HG03442 (cell line): Measurements from ENCODE around the gene LDLRAP1.
A peak's percentile ranks its signal among the peaks of the same experiment; 100 is the strongest.
"Not testable (repeated sequence)": the region's sequence is repeated elsewhere in the genome, so short reads cannot be mapped to it uniquely, and the experiment has no call there.

ENCODE experiments used
- ATAC-seq: cut with Tn5 transposase; IDR thresholded peaks from one replicate; pipeline ENCODE4 v1.9.1; 2021; ENCODE audit warnings: mild to moderate bottlenecking, moderate library complexity; ENCODE audit not compliant: unreplicated experiment

LDLRAP1 gene

GRCh38 chr1:25599969-25600610, 56.7 kb downstream of the LDLRAP1 start:
- ATAC-seq = no peak

DNA sequence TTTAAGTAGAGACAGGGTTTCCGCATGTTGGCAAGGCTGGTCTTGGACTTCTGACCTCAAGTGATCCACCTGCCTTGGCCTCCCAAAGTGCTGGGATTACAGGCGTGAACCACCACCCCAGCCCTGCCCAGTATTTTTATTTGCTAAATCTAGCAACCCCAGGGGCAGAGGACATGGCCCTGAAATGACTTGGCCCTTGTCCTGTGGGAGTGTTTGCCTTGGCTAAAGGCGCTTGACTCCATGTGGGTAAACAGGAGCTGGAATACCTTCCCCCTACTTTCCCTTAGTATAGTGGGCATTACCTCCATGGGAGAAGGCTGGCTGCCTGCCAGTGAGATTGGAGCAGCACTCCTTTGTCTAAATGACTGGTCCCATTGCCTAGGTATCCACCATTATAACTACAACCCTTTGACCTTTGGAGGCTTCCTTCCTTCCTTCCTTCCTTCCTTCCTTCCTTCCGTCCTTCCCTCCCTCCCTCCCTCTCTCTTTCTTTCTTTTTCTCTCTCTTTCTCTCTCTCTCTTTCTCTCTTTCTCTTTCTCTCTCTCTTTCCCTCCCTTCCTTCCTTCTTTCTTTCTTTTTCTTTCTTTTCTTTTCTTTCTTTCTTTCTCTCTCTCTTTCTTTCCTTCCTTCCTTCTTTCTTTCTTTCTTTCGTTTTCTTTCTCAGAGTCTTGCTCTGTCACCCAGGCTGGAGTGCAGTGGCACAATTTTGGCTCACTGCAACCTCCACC, 57.7 kb downstream of the LDLRAP1 start:
- ATAC-seq = not testable (repeated sequence)

- ATAC-seq = not testable (repeated sequence)
These were observed 60.6 kb downstream of the LDLRAP1 start for GRCh38 chr1:25603779-25604538.

- ATAC-seq = no peak
These were observed 63.7 kb downstream of the LDLRAP1 start for GRCh38 chr1:25607123-25607522.

GRCh38 chr1:25608488-25609178, 65.2 kb downstream of the LDLRAP1 start:
- no peak for ATAC-seq

- ATAC-seq = no peak
These were observed 66.5 kb downstream of the LDLRAP1 start for GRCh38 chr1:25609921-25610320.

DNA sequence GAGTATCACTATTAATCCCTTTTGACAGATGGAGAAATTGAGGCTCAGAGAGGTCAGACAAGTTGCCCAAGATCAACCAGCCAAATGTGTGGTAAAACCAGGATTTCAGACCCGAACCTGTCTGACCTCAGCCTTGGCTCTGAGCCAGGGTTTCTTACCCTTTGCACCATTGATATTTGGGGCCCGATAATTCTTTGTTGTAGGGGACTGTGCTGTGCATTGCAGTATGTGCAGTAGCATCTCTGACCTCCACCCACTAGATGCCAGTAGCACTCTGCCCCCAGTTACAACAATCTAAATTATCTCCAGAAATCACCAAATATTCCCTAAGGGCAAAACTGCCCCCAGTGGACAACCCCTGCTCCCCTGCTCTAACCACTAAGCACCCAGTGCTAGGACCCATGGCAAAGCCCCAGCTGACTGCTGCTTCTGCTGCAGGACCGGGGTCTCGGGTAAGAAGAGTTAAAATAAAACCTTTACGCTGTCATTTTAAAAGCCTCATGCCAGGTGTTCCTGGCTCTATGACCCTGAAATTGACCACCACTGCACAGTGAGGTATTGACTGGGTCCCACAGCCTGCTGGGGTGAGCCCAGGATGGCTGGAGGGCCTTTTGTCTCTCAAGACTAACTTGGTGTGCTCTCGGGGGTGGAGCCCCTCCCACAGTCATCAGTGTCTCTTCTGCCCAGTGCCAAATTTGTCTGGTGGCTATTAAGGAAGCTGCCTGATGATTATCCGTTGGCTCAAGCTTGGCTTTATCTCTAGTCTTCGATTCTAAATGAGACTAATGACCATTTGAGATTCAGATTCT, 67.6 kb downstream of the LDLRAP1 start:
- no peak for ATAC-seq

DNA sequence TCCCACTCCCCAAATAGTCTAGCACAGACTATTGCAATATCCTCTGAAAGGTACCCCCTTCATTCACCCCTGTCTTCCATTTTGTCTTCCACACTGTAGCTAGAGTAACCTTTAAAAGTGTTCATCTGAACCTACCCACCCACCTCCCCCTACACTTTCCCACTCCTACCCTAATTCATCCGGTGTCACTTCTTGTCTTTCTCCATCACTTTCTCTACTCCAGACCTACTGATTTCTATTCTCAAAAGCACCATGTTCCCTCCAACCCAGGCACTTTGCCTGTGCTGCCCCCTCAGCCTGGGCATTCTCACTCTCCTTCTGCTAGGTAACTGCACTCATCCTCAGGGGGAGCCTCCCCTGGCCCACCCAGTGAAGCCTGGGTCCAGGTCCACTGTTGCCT, 68.4 kb downstream of the LDLRAP1 start:
- ATAC-seq = no peak

GRCh38 chr1:25612421-25612820, 69.0 kb downstream of the LDLRAP1 start:
- no peak for ATAC-seq

DNA sequence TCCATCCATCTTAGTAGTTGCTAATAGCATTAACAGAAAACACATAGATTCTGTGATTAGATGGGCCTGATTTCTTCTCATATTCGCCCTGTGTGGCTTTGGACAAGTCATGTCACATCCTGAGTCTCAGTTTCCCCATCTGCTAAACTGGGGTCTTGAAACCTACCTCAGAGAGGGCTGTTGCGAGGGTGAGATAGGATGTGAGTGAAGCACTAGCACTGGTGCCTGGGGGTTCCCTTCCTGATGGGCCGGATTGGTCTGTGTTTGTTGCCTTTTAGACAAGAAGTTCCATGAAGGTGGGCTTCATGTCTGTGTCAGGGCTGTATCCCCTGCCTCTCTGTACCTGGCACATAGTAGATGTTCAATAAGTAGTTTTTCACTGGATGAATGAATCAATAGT, 69.7 kb downstream of the LDLRAP1 start:
- no peak for ATAC-seq

DNA sequence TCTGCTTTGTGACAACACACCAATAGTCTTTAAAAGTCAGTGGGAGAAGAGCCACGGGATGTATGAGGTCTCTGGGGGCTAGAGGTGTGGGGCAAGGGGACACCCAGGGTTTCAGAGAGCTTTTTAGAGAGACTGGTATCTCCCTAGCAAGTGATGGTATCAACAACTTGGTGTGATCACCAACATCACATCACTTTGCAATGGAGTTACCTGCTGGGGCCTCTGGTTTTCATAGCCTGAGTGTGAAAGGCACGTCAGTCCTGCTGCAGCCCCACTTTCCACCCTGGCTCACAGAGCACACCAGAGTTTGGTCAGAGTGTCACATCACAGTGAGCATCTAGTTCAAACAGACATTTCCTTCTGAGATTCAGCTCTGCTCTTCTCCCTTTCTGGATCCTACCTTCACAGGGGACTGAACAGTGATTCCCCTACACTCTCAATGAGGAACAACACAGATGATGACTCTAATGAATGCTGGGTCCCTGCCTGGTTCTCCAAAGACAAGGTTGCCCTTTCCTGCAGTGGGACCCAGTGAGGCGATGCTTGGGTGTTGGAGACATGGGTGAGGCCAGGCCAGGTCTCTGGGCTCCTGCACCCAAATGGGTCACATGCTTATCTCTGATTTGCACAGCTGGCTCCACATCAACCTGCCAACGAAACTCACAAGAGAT, 71.2 kb downstream of the LDLRAP1 start:
- ATAC-seq = no peak

GRCh38 chr1:25615172-25615541, 71.8 kb downstream of the LDLRAP1 start:
- ATAC-seq = no peak

GRCh38 chr1:25615563-25616094, 72.2 kb downstream of the LDLRAP1 start:
- peak; percentile 7 for ATAC-seq

DNA sequence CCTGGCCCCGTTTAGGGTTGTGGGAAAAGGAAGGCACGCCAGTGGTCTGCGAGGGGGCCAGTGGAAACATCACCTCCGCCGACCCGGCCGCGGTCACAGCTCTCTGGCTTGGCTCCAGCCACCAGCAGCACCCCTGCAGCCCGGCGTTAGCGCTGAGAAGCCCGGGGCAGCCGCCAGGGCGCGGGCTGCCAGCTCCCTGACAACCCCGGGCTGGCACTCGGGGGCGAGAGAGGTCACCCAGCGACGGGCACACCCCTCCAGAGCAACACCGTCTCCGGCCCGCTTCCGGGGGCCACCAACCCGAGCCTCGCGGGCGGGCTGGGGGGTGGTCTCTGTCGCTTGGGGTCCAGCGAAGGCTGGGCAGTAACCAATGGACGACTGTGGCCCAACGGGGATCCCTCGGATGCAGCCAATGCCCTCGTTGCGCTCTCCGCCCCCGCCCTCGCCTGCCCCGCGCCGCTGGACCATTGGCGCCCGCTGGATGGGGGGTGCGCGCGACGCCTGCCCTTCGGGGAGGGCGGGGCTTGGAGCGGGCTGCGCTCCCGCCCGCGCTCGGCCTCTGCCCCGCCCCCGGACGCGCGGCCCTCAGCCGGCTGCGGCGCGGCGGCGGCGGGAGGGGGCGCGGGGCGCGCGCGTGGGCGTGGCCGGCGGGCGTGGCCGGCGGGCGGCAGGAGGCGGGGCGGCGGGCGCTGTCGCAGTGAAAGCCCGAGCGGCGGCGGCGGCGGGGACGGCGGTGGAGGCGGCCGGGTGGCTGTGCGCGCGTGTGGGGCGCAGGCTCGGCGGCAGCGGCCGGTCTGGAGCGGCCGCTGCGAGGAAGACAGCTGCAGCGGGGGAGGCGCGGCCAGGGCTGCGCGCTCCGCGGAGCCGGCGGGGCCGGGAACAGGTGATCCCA, 72.9 kb downstream of the LDLRAP1 start, which contains the start of gene MAN1C1:
Gene MAN1C1, plus strand, starts transcription at position 697 of the 892 bp plus-strand sequence. CDS start 1,007 bp downstream, outside the sequence.
- peak; percentile 66 for ATAC-seq

DNA sequence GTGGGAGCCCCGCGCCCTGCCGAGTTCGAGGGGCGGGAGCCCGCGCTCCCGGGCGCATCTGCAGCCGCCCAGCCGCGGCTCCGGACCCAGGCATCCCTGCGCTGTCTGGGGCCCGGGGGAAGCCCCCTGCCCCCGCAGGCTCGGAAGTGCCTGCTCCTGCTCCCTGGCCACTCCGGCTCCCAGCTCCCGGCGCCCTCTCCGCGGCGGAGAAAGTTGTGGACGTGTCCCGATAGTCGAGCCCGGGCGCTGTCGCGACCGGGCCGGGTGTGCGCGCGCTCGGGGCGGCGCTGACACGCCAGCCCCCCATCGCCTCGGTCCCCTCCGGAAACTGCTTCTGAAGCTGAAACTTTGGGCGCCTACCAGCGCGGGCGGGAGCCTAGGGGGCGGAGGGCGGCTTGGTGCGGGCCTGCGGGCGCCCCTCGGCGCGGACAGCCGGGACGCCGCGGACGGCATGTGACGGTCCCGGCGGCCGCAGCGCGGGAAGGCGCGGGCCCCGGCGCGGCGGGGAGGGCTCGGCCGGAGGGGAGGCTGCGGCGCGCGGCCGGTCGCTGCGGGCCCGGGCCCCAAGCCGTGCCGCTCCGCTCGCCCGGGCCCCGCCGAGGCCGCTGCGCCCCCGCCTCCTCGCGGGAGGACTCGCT, 73.7 kb downstream of the LDLRAP1 start:
- ATAC-seq = no peak

DNA sequence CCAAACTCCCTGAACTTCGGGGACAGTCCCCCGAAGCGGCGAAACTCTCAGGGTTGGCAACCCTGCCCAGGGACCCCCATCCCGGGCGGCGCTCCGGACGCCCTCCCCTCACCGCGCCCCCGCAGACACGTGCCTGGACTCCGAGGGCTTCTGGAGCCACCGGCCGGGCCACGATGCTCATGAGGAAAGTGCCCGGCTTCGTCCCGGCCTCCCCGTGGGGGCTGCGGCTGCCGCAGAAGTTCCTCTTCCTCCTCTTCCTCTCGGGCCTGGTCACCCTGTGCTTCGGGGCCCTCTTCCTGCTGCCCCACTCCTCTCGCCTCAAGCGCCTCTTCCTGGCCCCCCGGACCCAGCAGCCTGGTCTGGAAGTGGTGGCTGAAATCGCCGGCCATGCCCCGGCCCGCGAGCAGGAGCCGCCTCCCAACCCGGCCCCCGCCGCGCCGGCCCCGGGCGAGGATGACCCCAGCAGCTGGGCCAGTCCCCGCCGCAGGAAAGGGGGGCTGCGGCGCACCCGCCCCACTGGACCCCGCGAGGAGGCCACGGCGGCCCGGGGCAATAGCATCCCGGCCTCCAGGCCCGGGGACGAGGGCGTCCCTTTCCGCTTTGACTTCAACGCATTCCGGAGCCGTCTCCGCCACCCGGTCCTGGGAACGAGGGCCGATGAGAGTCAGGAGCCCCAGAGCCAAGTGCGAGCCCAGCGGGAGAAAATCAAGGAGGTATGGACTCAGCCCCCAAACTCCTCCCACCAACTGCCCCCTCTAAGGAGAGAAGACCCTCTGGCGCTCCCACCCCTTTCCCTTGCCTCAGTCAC, 74.4 kb downstream of the LDLRAP1 start:
- no peak for ATAC-seq

GRCh38 chr1:25618433-25618808, 75.0 kb downstream of the LDLRAP1 start:
- ATAC-seq = no peak
